Activated CD4-positive, CD25-positive, alpha-beta regulatory T cell treated with anti-CD3 and anti-CD28 coated beads, Interleukin-2, amount 50 U/mL, for 16 hours (primary cell): ENCODE measurements around the gene AKTIP.
"Not testable (repeated sequence)": the region's sequence is repeated elsewhere in the genome, so short reads cannot be mapped to it uniquely, and the experiment has no call there.

ENCODE experiments used
- DNase-seq: peaks from one replicate; pipeline ENCODE4 v3.0.0-alpha.2; 2020; ENCODE audit warnings: low read depth, low spot score

Gene AKTIP

DNA sequence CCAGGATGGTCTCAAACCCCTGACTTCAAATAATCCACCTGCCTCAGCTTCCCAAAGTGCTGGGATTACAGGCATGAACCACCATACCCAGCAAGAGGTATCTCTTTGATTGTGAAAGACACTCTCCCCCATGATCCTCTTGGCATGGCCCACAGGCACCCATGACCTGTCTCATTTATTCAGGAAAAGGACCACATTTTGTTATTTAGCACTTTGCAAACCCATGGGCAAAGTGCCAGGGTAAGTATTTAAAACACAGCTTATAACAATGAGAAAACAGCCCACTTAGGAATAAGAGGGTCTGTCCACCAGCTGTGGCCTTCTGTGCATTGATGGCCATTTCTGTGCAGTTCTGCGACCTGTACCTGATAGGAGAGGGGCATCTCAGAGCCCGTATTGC is 12.8 kb upstream of the AKTIP start:
- no peak for DNase-seq

DNA sequence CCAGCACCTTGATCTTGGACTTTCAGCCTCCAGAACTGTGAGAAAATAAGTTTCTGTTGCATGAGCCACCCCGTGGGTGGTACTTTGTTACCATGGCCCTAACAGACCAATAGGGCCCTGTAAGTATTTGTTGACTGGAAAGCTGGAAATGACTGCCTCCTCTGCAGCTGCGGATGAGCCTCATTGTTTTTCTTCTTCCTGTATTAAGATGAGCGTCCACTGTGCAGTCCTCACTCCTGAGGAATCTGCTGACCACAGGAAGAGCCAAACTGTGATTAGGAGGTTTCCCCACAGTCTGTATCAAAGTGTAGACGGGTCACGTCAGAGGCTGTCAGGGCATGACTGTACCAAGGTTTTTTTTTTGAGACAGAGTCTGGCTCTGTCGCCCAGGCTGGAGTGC is 12.2 kb upstream of the AKTIP start:
- DNase-seq: no peak

DNA sequence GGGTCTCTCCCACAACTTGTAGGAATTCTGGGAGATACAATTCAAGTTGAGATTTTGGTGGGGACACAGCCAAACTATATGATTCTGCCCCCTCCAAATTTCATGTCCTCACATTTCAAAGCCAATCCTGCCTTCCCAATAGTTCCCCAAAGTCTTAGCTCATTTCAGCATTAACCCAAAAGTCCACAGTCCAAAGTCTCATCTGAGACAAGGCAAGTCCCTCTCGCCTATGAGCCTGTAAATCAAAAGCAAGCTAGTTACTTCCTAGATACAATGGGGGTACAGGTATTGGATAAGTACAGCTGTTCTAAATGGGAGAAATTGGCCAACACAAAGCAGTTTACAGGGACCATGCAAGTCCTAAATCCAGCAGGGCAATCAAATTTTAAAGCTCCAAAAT is 9.8 kb upstream of the AKTIP start:
- not testable (repeated sequence) for DNase-seq

DNA sequence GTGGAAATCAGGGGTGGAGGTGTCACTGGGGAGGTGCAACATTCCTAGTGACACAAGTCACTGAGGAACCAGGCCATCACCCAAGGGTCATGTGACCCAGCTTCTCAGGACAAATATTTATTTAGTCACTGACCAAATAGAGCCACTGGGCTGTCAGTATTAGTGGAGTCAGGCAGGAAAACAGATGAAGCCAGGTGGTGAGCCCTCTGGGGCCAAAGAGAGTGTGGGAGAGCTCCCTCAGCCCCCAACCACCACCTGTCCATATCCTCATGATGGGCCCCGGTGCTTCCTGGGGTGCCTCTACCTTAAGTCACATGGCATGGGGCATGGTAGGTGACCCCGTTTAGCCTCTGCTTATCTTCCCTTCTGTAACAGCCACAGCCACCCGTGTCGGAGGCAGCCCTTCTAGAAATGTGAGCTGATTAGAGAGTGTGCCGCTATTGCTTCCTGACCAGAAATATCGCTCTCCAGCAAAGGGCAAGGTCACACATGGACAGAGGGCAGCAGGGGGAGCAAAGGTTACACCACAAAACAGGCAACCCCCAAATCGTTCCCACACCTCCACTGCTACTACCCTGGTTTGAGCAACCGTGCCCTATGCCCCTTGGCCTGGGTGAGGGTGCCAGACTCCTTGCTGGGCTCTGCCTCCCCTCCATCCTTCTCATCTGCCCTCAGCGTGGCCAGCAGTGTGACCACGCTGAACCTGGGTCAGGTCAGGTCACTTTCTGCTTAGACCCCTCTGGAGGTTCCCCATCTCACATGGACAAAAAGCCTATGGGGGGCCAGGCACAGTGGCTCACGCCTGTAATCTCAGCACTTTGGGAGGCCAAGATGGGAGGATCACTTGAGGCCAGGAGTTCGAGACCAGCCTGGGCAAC is 8.6 kb upstream of the AKTIP start:
- no peak for DNase-seq

DNA sequence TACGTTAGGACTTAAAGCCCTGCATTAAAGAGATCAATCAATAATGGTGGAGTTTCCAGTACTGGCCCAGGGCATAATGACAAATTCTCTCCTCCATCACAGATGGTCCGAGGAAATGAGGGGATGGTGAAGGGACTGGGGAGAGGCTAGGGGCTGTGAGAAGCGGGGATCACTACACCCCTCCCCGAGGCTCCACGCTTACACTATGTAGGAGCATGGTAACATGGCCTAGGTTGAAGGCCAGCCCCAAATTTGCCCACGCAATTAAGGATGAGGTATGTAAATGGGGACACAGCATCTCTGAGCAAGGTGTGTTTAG is 8.0 kb upstream of the AKTIP start:
- DNase-seq: no peak

DNA sequence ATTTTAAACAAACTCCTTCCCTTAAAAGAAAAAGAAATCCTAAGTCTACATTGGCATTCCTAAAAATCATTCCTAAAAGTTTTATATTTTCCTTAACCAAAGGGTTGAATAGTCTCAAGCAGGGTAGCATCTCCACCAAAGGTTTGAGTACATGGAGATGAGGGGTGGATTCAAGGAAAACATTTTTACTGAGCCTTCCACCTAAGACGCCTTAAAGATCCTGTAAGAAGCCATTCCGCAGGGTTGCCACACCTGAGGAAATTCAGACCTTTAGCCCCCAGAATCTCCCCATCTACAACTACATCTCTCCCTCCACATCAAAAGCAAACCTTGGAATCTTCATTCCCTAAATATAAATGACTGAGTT is 7.7 kb upstream of the AKTIP start:
- no peak for DNase-seq

DNA sequence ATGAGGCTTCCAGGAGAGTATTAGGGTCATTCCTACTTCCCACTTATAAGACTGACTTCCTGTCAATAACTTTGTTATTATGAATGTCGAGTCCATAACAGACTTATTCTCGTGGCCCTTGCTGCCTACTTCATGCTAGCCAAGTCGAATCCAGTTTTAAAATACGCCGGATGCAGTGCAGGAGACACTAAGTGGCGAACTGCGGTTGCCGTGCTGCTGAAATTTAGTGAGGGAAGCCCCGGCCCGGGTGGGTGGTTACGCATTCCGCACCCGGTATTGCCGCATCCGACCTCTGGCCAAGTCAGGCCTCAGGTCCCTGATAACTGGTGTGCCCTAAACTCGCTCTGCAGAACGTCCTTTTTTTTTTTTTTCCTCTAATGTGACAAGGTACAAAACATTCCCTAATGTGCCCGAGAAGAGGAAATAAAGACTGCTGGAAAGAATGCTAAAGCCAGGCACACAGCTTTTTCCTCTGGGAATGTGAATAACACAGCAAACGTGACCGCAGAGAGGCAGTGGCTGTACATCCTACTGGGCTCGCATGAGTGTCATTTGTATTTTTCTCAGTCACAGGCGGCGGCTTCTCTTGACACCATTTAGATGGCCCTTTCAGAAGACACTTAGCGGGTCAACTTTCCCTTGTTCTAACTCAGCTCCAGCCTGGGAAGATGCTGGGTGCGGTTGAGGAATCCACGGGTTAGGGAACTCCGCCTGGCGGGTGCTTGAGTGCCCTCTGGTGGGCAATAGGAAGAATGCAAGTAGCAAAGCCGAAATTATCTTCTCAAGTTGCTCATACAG is 7.1 kb upstream of the AKTIP start:
- DNase-seq: no peak

DNA sequence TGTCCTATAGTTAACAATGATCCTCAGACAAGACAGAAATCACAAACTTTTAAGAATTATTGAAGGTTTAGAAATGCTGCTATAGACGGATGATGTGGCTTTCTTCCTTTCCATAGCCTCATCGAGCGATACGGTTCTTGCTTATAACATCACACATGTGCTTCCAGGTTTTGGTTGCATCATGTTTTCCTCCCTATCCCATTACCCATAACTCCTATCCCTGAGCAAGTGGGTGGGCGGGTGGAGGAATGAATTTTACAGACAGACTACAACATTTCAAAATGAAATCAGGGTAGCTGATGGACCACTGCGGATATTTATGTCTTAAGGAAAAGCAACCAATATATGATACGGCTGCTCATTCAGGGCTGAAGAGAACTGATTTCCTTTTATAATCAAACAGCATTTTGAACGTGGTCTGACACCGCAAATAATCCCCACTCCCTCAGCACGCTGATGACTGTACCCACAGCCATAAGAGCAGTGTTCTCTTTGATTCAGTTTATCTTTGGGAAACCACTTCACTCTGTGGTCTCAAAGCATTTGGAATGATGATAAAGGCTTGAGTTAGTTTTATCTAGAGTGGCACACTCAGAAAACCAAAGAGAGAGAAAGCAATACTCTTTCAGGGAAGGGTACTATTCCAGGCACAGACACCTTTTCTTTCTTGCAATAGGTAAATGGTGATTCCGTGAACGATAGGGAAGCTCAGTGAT is 4.6 kb upstream of the AKTIP start:
- DNase-seq: no peak

DNA sequence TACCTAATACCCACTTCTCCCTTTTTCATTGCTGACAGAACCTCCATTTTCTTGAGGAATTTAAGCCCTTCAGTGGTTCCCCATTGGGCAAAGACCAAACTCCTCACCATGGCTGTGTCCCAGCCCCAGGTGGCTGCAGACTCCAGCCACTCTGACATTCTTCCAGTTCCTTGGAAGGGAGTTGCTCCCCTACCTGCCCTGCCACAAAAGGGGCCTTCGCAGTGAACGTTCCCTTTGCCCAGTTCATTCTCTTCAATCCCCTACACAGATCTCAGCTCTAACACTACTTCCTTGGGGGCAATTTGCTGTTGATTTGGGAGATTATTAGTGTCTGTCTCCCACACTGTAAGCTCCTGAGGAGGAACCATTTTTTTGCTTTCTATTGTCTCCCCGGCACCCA is 3.2 kb upstream of the AKTIP start:
- DNase-seq: no peak

DNA sequence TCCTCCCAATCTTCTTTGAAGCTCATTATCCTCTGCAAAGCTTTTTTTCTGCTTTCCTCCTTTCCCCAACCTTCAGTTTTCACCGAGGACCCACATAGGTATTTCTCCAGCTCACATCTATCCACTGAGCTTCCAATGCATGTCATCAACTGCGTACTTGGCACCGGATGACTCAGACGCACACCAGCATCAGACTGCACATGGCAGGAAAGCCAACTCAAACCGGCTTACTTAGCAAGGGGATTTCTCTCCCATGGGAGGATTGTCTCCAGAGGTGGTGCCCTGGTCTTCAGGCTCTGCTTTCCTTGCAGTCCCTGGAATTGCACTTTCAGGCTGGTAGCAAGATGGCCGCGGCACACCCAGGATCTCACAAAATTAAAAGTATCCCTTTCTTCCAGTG is 1.7 kb upstream of the AKTIP start:
- no peak for DNase-seq

DNA sequence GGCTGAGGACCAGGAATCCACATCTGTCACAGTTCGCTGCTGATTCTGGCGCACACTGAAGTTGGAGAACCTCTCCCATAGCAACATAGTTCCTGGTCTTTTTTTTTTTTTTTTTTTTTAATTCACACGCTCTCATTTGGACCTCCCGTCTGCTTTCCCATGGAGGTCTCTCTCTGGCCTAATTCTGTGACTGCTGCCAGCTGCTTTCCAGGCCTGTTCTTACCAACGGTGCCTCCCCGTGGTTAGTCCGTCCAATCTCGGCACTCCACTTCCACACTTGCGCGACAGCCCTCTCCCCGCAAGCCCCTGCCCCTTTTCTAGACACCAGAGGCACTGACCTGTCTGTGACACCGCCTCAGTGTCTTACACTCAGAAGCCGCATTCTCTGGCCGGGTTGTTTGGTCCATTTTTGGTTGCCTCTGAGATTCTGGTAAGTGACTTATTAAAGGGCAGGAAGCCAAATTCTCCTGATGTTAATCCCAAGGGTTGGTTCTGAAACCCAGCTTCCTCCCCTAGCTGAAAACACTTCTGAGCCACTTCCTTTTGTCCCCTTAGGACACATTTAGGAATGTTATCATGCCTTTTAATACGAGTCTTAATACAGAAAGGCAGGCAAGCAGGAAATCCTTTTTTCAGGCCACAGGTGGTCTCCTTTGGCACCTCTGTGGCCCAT is 1.1 kb upstream of the AKTIP start:
- DNase-seq: no peak

DNA sequence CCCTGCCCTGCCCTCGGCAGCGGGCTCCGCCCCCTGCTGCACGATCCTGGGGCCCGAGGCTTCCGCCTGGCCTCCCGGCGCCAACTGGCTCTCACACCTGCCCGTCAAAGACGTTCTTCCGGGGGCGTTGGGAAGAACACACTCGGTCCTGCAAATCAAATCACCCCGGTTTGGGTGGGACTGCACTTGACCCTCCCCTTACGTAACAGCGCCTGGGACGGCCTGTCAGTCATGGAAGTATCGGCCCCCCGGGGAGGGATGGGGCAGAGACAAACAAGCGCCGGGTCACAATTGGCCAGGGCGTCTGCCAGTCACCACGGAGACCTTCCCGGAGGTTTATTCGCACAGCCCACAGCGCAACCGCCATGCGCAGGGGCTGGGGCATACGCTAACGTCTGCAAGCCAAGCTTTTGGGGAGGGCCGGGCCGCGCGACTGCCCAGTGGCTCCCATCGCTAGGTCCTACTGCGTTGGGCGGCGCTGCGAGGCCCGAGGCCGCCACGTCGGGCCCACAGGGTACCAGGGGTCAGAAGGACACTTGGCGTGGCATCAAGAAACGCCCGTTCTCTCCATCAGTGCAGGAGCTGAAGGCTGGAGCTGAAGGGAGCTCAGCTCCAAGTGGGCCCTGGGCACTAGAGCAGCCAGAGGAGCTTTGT is 388 bp upstream of the AKTIP start:
- DNase-seq: peak; percentile 100

DNA sequence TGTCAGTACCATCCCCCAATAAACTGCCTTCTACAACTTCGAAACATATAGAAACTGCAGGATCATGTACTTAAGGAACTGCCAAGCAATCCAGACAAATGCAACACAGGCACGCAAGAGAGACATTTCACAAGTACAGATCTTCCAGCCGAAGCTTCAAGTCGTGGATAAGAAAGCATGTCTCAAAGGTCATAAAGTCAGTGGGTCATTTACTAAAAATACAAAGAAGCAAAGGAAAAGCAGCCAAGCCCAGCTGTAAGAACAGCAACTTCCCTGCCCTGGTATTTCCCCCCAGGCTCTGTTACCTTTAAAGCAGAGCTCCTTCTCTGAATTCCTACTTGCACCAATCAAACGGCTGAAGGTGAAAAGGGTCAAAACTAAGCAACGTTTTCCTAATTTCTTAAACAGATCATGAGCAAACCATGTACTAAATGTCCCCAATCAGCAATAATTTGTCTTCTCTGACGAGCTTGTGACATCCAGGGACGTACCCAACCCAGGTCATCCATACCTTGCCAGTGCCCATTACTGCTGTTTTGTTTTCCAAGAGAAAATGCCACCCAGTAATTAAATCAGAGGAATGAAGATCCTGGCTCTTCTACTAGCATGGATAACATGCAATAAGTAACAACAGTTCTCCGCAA is 1.7 kb downstream of the AKTIP start:
- DNase-seq: no peak

DNA sequence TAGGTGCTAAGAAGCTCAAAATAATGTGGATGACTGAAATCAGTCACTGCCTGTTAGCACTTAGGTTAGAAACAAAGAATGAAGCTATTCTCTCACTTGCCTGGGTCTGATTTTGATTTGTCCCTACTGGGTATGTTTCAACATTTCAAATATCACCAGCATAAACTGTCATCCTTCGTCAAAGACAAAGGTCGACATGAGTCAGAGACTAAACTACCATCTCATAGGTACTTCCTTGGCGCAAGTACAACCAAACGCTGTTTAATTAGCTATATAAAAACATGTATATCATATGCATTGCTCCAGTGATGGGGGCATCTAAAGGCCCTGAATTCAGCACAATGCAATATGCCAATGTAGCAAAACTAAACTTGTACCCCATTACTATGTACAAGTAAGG is 4.0 kb downstream of the AKTIP start:
- no peak for DNase-seq

DNA sequence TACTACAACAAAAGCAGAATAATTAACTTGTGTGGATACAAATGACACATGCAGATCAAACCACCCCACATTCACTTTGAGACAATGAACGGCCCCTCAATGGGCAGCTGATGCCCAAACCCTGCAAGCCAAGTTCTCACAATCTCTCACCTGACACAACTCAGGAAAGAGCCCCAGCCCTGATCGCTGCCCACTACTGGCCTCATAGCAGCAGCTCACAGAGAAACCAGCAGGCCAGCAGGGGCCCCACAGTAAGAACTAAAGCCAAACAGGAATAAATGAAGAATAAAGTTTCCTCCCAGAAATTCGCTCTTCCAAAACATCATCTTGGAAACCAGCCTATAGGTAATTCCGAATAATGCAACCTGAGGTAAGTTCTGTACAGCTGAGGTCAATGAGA is 7.7 kb downstream of the AKTIP start:
- DNase-seq: no peak

DNA sequence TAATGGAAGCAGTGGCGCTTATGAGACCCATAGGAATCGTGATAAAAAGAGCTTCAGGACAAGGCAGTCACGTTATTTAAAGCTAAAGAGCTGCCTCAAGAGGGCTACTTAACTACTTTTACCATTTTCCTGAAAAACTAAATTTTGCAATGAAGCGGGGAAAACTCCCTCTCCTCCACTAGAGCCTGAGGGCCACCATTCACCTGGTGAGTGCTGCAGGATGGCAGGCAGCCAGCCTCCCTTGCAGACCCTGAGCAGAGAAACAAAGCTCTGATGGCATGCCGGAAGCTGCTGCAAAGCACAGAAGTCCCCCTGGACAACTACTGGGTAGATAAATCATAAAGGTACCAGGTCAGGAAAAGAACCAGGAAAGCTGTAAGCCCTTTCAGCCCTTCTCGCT is 8.4 kb downstream of the AKTIP start:
- no peak for DNase-seq

DNA sequence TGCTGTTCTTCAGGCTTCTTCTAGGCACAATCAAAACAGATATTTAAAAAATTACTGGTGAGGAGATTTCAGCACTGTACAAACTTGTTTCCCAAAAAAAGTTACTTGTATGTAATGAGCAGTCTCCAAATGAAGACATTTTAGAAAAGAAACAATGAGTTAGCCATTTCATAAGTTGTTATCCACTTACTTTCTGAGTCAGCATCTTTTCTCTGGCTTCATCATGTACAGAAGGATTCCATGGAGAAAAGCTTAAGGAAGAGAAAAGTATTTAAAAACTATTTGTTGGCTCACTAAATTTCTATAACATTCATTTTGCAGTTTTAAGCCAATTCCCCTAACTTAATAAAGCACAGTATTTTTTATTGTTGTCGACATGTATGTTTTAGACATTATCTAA is 10.5 kb downstream of the AKTIP start:
- no peak for DNase-seq

DNA sequence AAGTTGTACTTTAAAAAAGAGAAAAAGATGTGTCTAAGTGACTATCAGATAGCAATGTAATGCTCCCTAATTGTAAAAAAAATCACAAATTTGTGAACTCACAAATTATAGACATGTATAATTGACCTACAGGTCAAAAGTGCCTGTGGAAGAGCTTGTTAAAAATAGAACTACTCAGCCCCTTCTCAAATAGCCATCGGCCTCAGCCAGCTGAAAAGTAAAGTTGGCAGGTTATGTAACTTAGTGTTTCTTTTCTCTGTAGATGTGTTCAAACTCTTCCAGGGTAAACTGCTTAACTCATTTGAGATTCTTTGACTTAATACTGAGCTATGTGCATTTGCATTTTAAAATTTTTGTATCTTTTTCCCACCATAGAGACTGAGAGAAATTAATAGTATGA is 13.3 kb downstream of the AKTIP start:
- DNase-seq: no peak

DNA sequence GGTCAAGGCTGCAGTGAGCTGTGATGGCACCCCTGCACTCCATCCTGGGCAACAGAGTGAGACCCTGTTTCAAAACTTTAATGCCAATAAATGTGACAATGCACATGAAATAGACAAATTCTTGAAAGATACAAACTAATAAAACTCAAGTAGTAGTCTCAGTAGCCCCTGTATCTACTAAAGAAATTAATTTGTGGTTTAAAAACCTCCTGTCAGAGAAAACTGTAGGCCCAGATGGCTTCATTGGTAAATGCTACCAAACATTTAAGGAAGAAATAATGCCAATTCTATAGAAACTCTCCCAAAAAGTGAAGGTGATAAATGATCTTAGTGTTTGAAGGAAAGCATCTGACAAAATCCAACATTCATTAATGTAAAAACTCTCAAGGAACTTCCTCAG is 16.8 kb downstream of the AKTIP start:
- no peak for DNase-seq

DNA sequence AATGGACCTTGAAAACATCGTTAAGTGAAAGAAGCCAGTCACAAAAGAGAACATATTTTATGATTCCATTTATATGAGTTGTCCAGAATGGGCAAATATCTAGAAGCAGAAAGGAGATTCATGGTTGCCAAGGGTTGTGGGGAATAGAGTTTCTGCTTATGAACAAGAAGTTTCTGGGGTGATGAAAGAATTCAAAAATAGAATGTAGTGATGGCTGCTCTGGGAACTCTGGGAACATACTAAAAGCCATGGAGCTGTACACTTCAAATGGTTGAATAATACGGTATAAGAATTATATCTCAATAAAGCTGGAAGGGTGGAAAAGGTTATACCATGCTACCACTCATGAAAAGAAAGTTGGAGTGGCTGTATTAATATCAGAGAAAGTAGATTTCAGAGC is 18.5 kb downstream of the AKTIP start:
- no peak for DNase-seq

DNA sequence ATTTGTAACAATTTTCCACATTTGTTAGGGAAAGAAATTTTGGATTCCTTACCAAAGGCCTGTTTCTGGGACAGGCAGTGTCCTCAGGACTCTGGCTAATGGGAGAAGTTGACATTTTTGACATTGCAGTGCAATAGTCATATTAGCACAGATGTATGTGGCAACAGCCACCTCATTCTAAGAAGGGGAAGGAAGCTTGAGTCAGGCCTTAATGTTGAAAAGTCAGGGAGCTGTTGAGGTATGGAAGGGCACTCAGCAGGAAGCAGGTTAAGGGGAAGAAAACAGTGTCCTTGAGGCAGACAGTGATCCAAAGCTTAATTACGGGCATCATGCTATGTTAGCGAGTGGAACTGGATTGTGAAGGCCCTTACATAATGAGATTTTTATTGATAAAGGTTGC is 20.9 kb downstream of the AKTIP start:
- DNase-seq: no peak
